HG02981 (cell line): ENCODE results near the gene SLC25A21.
"Not testable (repeated sequence)": the region's sequence is repeated elsewhere in the genome, so short reads cannot be mapped to it uniquely, and the experiment has no call there.

Experiments
- ATAC-seq: cut with Tn5 transposase; IDR thresholded peaks from one replicate; pipeline ENCODE4 v1.9.1; 2021; ENCODE audit warnings: mild to moderate bottlenecking, moderate library complexity; ENCODE audit not compliant: unreplicated experiment

SLC25A21 gene

DNA sequence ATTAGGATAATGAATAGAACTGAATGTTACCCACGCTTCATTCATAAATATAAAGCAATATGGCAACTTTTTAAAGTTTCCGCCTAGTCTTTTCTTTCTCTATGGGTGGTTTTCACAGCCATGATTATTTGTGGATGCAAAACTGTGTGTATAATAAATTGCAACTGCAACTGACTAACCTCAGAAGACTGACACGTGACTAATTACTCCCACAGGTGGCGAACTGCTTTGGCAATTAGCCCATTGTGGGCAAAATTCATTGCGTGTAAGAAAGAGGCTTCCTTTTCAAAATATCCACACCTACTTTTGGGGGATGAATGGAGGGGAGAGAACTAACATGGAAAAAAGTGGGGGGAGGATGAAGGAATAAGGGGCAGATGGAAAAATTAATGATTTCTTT lies 79.0 kb downstream of the SLC25A21 start:
- no peak for ATAC-seq

DNA sequence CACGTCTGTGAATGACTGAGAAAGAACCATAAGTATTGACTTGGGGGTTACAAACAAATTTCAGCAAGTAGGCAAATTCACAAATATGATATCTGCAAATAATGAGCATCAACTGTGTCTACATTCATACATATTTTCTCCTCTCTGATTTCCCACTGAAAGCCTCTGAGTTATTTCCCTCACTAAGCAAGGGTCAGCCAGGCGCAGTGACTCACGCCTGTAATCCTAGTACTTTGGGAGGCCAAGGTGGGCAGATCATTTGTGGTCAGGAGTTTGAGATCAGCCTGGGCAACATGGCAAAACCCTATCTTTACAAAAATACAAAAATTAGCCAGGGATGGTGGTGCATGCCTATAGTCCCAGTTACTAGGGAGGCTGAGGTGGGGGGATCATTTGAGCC lies 80.8 kb downstream of the SLC25A21 start:
- no peak for ATAC-seq

DNA sequence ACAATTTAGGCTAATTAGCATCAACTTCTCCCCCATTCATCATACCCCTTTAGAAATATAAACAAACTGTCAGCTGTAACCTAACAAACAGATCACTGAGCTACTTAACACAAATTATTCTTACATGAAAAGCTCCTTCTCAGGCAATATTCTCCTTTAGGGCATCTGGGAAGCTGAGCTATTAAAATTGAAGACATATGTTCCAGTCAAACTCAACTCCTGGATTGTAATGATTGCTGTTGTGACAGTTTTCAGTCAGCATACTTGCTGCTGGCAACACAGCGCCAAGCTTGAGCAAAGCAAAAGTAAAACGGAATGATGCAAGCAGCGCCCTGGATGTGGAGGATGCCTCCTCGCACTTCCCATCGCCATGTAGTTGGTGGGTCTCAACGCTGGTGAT lies 82.4 kb downstream of the SLC25A21 start:
- ATAC-seq: no peak

DNA sequence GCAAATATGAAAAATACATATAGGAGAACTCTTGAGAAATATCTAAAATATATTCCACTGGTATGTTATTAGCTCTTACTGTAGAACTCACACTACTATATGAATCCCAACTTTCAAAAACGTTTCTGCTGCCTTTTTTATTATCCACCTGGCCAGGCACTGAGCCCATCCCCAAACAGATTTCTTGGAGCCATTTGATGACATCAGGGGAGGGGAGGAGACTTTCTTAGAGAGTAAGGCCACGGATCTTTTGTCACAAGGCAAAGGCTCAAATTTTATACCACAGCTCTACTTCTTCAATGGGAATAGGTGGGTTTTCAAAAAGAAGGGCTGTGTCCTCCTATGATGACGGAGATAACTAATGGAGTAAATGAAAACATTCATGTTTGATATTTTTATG lies 83.0 kb downstream of the SLC25A21 start:
- no peak for ATAC-seq

DNA sequence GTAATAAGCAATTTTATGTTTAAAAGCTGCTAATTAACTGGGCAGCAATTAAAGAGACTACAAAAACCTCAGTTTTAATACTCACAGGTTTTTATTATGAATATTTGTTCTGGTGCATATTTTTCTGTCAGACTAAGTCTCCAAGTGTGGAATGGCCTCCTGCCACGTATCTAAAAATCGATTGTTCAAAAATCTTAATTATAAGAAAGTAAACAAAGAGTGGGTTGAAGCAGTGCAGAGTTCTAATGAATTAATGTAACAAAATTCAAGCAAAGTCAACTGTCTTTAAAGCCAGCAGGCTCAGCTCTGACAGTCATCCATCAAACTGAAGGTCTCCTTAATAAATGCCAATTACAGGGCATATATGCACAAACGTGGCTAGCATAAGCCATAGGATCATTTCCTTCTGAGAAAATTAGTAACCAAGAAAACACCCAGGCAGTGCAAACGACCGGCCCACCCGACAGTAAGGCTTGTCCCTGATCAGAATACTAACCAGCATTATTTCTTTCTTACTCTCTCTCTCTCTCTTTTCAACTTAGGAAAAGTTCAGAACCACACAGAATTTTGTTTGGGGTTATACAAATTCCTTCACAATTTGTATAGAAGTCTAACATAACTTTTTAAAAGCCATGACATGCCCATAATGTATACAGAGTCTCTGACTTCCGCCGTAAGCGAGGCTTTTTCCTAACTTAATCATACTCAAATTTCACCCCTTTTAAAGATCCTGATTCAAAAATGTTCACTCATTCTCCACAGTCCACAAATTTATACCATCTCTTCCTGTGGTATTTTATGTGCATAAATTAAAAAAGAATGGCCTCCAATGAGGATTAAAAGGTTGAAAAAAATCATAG lies 83.8 kb downstream of the SLC25A21 start:
- ATAC-seq: no peak

DNA sequence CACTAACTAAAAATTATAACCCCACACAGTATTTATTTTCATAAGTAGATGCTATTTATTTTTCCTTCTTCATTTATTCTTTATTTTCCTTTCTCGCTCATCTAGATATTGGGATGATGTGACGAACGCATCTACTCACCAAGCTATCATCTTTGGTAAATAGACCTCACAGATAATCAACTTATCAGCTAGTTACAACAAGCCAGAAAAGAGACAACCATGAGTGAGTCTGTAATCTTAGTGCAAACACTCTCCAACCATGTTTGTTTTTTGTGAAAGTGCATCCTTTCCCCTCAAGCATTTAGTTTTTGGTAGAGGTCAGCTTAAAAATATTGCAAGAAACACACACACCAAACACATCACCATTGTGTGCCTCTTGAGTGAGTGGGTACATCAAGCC lies 84.9 kb downstream of the SLC25A21 start:
- no peak for ATAC-seq

DNA sequence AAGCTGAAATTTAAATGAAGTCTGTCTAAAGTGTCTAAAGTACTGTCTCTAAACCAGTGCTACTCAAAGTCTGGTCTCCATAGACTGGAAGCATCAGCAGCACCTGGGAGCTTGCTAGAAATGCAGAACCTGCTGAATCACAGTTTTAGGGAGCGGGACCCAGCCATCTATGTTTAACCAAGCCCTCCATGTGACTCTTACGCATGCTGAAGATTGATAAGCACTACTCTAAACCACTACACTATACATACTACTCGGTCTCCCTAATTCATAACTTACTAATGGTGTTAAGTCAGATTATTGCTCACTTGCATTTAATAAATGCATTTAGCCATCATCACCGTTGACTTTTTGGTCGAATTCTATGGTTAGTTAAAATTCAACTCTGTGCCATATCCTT lies 88.8 kb downstream of the SLC25A21 start:
- no peak for ATAC-seq

DNA sequence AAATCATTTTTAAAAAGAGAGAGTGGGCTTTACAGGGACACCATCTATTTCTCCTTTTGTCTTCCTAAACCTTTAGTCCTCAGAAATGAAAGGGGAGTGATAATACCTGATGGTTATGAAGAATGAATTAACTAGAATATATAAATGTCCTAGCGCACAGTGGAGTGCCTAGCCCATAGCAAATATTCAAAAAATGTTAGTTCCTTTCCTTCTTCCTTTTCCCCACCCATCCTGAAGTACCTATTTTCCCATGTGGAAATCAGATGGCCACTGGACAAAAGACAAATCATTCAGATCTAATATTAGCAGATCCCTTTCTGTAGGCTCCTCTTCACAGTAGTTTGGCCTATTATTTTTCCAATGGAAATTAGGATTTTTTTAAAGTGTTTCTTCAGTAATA lies 90.0 kb downstream of the SLC25A21 start:
- no peak for ATAC-seq

DNA sequence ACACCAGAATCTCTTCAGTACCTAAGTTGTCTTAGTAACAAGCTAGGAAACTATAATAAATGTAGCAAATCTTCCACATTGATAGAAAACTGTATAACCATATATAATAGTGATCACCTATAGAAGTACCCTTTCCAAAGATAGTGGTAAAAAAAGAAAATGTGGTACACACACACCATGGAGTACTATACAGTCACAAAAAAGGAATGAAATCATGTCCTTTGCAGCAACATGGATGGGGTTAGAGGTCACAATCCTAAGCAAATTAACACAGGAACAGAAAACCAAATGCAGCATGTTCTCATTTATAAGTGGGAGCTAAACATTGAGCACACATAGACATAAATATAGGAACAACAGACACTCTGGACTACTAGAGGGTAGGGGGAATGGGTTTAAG lies 90.5 kb downstream of the SLC25A21 start:
- no peak for ATAC-seq

DNA sequence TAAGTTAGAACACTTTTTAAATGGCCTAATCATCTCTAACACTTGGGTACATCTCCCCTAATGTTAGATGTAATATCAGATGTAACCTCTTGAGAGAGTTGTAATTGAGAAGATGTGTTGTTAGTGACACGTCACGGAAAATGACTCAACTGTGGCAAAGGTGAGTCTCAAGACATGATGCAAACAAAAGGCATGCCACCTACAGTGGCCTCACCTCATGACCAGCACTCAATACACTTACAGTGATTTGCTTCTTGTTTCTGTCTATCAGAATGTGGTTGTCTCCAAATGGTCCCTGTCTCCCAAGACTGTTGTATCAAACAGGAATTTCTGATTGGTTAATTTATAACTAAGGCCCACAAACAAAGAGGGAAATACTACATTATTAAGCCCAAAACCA lies 91.2 kb downstream of the SLC25A21 start:
- no peak for ATAC-seq

DNA sequence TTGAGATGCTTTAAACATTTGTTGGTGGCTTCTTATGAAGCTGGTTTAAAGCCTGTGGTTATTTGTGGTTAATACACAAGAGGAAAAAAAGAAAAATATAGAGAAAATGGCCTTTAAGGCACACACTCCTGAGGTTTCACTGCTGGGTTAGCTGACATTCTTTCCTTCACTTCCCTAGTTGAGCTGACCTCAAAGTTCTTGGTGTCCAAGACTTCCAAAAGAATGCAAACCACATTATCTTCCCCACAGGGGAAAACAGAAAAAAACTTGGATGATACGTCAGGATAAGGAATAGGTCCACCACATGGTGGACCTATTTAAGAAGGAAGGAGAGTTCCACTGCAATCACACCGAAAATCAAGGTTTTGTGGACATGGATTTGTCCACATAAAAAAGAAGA lies 94.3 kb downstream of the SLC25A21 start:
- no peak for ATAC-seq

DNA sequence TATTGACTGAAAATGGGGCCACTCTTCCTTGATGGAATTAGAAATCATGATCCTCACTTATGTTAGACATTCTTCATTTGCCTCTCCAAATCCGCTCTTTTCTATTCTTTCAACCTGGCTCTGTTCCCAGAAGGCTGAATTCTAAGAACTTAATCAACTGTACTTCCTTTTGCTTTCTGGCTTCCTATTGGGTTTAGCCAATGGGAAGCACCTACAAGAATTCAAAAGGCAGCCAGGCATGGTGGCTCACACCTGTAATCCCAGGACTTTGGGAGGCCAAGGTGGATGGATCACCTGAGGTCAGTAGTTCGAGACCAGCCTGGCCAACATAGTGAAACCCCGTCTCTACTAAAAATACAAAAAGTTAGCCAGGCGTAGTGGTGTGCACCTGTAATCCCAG lies 98.1 kb downstream of the SLC25A21 start:
- ATAC-seq: not testable (repeated sequence)

DNA sequence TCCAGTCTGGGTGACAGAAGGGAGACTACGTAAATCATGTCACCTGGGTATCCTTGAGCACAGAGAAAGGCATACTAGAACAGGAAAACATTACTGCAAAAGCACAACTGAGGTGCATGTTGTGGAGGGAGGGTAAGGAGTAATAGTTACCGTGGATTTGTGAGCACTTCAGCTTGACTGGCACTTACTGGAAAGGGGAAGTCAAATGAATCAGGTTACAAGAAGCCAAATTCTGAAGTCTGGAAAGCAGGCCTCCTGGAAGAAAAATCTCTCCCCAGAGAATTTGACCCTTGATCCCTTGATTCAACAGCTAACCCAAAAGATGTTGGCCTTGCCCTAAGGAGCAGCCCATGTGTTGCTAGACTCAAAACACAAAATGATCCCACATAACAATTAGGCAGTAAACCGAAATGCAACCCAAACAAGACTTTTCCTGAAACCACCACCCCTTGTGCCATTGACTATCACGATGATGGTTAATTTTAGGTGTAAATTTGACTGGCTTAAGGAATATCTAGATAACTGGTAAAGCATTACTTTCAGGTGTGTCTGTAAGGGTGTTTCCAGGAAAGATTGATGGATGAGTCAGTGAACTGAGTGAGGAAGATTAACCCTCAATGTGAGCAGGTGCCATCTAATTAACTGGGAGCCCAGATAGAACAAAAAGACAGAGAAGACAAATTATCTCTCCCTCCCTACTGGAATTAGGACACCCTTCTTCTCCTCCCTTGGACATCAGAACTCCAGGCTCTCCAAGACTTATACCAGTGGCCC lies 108.8 kb downstream of the SLC25A21 start:
- no peak for ATAC-seq

DNA sequence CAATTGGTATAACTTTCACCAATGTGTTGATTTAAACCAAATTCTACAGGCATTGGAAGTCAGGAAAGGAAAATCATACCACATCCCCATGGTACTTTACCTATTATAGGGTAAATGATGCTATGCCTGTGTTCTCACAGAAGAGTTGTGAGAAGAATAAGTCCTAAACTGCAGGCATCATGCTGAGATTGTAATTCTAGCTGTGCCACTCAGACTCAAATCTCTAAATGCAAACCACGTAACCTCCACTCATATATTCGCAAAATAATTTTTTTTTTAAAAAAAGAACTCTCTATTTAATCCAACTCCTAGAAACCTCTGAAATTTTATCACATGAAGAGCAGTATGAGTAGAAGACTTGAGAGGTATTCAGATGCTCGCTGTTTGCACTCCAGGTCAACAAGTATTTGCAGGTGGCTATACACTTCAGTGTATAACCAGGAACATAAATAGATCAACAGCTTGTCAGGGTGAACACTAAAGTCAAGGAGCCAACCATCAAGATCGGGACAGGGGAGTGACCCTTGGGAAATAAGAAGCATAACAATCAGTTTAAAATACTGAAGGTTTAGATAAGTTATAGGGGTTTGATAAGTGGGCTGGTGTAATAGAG lies 110.1 kb downstream of the SLC25A21 start:
- ATAC-seq: no peak

DNA sequence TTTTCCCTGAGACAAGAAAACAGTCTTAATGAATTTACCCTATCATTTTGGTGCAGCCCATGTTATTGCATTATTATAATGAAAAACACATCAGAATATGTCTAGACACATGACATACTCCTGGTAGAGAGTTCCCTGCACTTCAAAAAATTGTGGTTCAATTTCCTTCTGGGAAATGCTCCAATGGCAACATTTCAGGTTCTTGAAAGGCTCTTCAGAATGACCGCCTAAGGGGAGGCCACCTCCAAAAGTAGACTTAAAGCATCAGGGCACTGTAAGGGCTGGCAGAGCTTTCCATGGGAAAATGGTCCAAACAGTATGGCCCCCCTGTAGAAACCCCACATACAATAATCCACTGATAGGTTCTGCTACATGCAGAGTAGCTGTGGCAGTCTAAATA lies 110.7 kb downstream of the SLC25A21 start:
- ATAC-seq: no peak

DNA sequence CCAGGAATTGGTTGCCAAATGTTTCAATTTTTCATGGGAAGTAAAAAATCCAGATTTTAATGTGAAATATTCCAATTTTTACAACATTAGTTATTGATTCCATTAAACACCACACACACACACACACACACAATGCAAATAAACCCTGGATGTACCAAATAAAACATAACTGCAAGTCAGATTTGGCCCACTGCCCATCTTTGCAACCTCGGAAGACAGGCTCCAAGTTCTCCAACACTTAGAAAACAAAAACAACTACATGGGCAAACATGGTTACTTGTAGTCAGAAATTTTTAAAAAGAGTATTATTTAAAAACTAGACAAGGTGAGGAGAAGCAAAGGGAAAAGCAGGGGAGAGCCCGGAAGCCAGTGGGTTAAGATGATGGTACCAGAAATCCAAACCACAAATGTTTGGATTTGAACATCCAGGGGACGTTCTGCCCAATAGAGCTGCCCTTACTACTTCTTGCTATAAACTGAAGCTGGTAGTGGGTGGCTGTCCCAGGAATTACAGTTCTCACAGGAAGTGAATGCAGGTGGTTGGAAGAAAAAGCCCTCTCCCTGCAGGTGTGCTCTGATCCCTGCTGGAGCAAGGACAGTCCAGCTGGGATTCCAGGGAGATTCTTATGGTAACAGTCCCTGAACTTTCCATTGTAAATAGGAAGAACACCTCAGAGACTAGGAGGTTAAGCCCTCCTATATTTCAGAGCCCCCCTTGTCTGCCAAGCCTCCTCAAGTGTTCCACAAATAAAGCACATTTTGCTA lies 111.7 kb downstream of the SLC25A21 start:
- ATAC-seq: no peak

DNA sequence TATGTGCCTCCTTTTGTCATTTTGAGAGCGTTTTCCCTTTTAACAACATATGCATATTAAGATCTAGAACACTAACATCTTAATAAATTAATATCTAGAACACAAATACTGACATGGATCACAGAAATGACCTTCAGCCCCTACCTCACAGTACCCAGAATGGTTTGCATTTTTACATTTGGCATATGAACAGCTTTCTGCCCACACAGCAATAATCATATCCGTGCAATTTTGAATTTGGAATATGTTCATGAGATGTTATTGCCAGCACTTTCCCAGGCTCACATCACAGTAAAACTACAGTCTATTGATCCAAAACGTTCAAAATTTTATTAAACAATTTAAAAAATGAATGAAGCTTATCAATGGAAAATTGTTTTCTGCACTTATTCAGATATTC lies 114.6 kb downstream of the SLC25A21 start:
- no peak for ATAC-seq

DNA sequence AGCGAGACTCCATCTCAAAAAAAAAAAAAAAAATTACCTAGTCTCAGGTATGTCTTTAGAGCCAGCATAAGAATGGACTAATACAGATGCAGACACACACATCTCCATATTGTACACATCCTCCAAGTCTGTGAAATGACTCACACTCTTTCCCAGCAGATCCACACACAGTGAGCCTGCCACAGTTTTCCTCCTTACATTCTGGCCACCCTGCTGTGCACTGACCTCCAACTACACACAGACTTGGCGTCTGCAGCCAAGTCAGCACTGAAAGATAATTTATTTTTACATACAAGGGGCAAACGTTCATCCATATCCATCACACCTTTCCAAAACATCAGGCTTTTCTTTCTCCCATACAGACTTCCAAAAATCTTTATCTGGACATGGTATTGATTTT lies 115.9 kb downstream of the SLC25A21 start:
- ATAC-seq: no peak

DNA sequence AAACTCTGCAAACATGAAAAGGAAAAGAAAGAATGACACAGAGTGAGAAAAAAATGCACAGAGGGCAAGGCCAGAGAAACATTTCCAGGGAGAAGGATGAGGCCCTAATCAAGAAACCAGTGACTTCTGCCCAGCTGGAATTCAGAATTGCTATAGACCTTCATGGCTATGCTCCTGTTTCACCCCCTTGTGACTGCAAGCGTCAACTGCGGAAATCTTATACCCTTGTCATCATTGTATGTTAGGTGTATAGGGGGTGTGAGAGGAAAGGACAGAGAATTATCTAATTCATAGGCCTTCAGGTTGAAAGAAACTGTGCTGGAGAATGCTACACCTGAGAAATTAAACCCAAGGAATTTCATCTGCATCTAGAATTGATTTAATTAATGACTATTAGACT lies 117.5 kb downstream of the SLC25A21 start:
- ATAC-seq: no peak

DNA sequence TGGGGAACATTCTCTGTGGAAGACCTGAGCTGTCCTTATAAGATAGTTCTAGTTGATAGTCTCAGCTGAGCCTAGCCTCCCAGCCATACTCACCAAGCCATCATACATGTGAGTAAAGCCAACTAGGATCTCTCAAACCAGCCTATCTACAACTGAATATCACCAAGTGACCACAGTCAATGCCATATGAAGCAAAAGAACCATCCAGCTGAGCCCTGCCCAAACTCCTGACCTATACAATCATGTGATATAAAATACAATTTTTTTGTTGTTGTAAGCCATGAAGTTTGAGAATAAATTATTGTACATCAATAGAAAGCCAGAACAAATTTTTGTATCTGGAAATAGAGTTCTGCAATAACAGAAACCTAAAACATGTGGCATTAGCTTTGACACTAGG lies 118.3 kb downstream of the SLC25A21 start:
- ATAC-seq: no peak

DNA sequence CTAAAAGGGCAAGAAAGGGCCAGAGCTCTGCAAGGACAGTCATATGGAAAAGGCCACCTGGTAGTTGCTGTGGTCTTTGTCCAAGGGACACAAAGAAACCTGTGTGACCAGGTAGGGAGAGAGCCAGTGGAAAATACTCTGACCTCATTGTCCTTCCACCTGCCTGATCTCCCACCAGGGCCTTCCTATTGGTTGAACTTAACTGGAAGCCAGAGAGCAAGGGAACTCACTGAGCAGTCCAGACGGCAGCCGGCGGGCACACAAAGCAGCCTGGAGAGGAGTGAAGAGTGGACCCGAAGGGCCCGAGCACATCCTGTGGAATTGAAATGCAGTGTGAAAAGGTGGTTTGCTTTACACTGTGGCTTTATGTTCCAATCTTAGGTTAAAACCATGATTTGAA lies 120.7 kb downstream of the SLC25A21 start:
- ATAC-seq: no peak
